Inferior parietal cortex (tissue), 1 donor: ENCODE measurements around the gene STXBP5L.
"Not testable (repeated sequence)": the region's sequence is repeated elsewhere in the genome, so short reads cannot be mapped to it uniquely, and the experiment has no call there.

Source experiments
- DNase-seq: peaks from one replicate; pipeline ENCODE4 v3.0.0-alpha.2; 2016; ENCODE audit errors: extremely low spot score

STXBP5L gene

DNA sequence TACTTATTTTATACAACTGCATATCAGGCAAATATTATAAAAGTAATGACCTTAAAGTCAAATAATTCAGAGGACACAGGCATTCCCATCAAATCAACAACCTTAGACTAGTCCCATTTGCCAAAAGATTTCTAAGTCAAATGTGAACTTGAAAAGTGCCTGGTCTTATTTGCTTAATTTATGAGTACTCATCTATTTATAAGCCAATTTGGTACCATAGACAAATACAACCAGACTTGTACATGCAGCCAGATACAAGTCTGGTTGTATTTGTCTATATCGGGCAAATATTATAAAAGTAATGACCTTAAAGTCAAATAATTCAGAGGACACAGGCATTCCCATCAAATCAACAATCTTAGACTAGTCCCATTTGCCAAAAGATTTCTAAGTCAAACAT lies 322.2 kb downstream of the STXBP5L start:
- not testable (repeated sequence) for DNase-seq

DNA sequence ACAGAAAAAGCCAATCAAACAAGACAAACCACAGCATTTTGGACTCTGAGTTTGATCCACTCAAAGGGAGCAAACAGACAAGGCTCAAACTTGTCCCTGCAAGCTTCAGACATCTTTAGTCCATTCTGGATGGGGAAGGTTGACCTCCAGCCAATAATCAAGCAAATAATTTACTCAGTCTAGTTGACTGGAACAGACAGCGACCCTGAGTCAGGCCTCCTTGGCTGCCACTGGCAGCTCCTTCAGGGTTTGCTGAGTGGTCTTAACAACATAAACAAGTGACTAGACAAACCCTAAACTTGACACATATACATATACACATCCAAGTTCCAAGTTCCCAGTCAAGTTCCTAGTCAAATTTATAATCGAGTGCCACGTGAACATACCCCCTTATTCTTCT lies 323.9 kb downstream of the STXBP5L start:
- DNase-seq: no peak

DNA sequence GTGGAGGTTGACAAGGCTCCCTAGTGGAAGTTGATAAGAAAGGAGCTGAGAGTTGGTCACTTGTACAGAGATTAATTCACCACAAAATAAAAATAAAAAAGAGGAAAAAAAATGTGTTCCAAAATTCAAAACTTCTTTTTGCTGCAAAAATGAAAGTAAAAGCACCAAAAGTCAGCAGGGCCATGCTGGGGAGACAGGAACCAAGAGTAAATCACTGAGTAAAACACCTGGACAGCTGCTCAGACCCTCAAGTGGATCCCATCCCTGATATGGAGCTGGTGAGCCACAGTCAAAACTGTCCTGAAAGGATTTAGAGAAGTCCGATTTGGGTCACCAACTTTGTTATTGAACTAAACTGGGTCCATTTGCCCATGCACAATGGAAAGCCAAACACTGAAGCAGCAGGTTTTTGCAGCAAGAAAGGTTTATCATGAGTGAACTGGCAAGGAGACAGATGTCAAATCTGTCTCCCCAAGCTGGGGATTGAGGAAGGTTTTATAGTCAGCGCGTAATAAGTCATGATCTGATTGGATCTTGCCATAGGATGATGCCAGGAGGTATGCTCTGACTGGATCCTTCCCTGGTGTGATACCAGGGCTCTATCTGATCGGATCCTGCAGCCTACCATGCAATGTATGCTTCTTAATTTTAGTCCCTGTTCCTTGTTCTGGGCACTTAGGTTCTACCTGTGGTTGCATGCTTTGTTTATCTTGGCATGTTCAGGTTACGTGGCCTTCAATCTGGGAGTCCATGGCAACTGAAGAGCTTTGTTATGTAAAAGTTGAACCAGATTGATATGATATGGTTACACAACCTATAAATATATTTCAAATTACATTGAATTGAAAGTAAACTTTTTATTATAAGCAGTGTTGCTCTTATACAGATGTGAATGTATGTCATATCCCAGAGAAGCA lies 324.6 kb downstream of the STXBP5L start:
- DNase-seq: no peak

DNA sequence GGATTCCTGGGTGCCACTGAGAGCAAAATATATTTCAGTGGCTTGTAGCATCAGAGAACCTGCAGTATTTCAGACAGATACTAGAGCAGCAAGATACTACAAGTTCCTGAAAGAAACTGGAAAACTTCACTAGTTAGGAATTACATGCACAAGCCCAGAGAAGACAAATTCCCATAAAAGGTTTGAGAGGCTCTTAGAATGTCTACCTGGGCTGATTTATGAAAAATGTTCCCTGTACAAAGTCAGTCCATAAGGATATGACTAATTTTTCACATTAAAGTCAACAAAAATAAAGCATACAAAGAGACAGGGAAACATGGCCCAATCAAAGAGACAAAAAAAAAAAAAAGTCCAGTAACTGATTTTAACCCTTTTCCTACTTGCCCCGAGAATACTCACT lies 335.2 kb downstream of the STXBP5L start:
- DNase-seq: no peak

DNA sequence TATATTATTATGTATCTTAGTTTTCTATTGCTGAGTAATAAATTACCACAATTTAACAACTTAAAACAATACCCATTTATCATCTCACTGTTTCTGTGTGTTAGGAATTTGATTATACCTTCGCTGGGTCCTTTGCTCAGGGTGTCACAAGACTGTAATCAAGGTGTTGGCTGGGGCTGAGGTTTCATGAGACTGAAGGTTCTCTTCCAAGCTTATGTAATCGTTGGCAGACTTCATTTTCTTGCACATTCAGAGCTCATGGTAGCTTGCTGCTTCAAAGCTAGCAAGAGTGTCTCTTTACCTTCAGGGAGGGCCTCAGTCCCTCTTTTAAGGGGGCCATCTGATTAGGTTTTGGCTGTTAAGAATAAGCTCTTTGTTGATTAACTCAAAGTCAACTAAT lies 344.7 kb downstream of the STXBP5L start:
- no peak for DNase-seq

DNA sequence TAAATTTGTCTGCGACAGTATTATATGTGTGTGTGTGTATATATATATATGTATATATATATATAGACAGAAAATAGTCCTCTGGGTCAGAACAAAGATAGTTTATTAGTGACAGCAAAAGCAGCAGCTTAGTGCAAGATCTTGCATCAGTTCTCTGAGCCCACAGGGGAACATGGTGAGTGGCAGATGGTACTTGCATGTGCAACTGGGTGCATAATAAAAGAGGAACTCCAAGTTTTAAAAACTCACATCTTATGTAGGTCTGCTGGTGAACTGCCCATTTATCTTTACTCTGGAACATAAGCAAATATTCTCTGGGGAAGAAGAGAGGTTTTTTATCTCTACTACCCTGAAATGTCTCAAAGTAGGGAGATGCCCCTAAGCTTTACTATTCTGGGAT lies 361.4 kb downstream of the STXBP5L start:
- DNase-seq: peak; percentile 27

DNA sequence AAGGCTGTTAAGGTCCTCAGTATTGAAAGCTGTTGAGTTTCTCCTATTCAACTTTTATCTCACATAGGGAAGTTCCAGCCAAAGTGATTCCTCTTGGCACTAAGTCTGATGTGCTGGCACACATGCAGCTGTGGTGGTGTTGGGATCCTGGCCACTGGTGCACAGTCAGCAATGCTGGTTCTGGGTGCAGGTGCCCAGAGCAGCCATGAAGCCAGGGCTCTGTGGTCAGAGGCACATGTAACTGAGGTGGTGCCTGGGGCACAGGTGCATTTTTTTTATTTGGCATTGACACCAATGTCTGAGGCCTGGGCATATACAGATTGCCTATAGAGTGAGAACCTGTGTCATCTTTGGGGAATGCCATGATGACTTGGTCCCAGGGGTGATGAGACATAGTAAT lies 366.4 kb downstream of the STXBP5L start:
- DNase-seq: no peak

DNA sequence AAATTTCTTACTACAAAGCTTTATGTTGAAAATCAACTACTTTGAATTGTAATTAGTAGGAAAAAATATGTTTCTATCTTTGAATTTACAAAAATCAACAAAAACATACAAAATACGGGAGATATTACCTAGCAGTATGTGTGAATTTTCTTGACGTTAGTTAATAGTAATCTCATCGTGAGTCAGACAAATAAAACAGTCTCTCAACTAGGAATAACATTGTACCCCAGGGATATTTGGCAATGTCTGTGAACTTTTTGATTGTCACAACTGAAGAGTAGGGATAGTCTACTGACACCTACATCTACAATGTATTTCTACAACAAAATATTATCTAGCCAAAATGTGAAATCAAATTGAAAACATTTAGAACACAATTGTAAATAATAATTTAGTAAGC lies 387.4 kb downstream of the STXBP5L start:
- DNase-seq: no peak

DNA sequence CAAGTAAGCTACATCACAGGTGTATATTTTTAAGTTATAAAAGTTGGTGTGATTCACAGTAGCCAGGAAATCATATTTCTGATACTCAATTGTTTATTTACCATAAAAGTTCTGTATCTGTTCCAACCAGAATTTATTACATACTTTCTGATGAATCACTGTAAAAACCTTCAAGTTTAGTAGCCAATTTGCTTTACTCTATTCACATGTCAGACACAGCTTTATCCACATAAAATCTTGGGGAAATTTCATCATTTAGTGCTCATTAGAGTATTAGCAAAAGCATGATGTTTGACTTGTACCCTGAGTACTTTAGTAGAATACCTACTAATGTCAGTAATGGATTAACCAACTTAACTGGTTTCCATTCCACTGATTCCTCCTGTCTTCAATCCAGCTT lies 388.0 kb downstream of the STXBP5L start:
- no peak for DNase-seq

DNA sequence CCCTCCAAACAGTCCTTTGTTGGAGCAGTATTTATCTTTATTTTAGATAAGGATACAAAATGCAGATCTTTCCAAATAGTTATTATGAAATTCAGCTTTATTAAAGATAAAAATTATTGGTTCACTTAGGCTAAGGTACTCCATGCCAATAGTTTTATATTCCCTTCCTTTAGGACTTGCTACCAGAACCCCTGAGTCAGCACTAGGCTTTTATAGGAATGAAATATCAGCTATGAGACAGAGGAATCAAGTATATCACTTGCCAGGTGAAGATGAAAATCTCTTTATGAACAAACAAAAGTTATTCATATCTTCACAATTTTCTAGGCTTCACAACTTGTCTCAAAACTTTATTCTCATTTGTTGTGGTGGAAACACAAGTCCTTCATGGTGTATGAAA lies 416.3 kb downstream of the STXBP5L start:
- DNase-seq: no peak

DNA sequence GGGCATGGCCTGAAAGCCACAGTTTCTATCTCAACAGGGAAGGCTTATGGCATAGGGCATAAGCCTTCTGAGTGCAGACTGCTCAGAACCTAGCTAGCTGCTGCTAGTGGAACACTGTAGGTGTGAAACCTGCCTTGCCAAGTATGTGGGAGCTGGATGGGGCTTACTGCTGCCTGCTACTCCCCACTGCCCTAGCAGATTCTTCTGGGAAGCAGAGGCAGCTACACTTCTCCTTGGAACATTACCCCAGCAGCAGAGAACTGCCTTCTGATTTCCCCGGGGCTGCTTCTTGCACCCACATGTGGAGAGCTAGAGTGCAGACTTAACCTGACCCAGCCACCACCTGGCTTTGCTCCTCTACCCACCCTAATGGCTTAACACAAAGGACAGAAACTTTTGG lies 422.1 kb downstream of the STXBP5L start:
- peak; percentile 28 for DNase-seq

DNA sequence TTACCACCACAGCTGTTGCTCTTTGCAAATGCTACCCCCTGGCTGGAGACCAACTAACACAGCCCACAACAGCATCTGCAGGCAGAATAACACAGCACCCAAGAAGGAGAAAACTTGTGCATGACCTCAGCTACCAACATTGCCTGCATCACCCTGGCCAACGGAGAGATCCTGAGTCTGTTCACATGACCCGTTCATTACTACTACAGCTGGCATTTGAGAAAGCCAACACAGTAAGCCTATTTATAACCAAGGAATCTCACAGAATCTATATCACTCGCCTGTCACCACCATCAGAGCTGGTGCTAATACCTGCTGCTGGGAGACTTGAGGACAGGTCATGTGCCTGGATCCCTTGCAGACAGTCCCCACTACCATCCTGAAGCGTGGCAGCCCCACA lies 422.6 kb downstream of the STXBP5L start:
- no peak for DNase-seq

DNA sequence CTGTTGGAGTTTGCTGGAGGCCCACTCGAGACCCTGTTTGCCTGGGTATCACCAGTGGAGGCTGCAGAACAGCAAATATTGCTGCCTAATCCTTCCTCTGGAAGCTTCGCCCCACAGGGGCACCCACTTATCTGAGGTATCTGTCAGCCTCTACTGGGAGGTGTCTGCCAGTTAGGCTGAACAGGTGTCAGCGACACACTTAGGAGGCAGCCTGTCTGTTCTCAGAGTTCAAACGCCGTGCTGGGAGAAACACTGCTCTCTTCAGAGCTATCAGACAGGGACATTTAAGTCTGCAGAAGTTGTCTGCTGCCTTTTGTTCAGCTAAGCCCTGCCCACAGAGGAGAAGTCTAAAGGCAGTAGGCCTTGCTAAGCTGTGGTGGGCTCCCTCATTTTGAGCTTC lies 448.0 kb downstream of the STXBP5L start:
- not testable (repeated sequence) for DNase-seq

DNA sequence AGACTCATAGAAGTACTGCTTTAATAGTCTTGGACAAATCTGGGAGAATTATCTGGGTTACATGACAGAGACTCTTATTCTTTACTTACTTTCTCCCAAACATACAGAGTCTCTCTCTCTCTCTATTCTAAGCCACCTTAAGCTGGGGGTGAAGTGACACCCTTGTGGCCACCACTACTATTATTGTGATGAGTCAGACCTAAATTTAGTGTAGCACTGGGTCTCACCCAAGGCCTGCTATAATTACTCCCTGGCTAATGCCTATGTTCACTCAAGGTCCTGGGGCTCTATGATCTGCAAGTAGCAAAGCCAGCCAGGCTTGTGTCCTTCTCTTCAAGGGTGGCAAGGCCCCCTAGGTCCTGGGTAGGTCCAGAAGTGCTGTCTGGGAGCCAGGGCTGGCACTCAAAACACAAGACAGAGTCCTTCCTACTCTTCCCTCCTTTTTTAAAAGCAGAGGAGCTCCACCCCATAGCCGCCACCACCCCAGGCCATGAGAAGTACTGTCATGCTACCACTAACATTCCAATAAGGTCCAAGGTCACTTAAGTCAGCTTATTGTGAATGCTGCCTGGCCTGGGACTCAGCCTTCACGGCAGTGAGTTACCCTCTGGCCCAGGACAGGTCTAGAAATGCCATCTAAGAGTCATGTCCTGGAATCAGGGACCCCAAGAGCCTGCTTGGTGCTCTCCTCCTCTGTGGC lies 454.2 kb downstream of the STXBP5L start:
- no peak for DNase-seq

DNA sequence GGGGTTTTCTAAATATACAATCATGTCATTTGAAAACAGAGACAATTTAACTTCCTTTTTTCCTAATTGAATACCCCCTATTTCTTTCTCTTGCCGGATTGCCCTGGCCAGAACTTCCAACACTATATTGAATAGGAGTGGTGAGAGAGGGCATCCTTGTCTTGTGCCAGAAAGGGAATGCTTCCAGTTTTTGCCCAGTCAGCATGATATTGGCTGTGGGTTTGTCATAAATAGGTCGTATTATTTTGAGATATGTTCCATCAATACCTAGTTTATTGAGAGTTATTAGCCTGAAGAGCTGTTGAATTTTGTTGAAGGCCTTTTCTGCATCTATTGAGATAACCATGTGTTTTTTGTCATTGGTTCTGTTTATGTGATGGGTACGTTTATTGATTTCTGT lies 480.3 kb downstream of the STXBP5L start:
- not testable (repeated sequence) for DNase-seq

DNA sequence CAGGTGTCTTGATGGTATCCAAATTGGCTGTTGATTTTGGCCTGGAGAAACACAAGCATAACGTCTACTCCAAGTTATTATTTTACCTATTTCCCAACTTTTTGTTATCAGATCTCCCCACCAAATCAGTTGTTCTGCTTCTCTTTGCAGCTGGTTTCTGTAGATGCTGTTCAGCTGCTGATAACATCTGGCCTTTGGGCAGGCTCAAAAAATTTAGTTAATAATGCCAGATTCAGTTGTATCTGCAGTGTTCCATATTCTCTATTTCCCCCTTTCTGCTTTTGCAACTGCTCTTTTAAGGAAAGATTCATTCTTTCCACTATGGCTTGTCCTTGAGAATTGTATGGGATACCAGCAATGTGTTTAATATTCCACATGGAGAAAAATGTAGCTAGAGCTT lies 488.0 kb downstream of the STXBP5L start:
- DNase-seq: not testable (repeated sequence)

DNA sequence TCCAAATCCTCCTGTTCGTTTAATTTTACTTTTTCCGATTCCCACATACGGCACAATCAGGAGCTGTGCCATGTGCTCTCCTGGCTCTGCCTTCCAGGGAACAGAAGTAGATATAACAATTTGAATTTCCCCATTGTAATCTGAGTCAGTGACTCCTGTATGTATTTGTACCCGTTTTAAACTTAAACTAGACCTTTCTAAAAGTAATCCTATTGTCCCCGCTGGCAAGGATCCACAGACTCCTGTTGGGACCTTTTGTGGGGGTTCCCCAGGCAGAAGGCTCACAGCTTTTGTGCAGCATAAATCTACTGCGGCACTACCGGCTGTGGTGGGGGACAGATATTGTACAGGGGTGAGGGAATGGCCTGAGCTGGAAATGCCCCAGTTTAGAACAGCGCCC lies 490.0 kb downstream of the STXBP5L start:
- DNase-seq: not testable (repeated sequence)

DNA sequence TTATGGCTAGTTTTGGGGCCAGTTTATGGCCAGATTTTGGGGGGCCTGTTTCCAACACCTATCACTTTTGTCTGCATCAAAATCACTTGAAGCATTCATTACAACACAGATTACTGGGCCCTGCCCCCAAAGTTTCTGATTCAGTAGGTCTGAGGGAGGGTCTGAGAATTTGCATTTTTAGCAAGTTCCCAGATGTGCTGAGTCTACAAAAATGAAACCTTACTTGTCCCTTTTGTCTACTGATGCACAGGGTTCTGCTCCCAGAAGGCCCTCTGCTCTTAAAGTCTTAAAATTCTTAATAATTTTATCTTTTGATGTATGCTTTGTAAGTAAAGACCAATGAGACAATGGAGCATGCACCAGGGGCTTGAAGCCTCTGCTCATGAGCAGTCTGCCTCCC lies 491.8 kb downstream of the STXBP5L start:
- DNase-seq: no peak

DNA sequence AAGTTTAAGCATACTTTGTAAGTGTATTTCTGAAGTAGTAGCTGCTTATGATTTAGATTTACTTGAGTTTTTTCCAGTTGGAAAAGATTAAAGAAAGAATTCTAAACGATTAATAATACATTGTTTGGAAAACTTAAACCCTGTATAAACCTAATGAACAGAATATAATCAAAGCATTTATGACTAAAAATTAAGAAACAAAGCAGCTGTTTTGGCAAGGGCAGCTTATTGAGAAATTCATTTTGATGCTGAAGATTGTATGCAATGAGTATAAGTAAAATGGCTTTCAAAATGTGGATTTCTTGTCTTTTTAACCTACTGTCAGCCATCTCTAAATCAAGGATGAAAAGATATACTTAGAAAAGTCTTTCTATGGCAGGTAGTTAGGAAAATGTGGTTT lies 497.6 kb downstream of the STXBP5L start:
- DNase-seq: no peak

DNA sequence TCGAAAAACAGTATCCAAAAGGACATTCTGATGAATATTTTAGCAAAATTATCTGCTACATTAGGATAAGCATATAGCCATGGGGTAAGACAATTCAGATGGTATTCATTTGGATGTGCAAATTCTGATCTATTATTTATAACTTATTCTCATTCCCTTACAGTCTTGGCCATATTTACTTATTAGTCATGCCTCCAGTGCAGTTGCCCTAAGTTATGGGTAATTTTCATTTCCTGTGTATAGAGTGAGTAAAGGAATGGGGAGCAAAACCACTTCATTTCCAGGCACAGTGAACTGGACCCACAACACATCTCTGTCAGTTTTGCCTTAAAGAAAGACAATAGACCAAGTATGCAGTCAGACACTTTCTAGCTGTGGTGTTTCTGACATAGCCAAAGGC lies 503.5 kb downstream of the STXBP5L start:
- no peak for DNase-seq

DNA sequence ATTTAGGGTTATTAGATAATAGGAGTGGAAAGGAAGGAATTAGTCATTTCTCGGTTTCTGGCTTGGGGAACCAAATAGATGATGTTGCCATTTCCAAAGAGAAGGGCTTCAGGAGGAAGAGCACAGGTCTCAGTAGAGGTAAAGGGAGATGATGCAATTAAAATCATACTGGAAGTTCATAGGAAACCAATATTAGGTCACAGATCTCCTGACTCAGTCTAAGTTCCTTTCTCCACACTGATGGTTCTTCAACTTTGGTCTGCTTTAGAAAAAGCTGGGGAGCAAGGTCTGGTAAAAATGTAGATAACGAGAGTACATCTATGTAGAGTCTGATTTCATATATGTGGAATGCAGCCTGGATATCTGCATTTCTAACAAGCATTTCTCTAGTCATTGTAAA lies 506.9 kb downstream of the STXBP5L start:
- DNase-seq: no peak

DNA sequence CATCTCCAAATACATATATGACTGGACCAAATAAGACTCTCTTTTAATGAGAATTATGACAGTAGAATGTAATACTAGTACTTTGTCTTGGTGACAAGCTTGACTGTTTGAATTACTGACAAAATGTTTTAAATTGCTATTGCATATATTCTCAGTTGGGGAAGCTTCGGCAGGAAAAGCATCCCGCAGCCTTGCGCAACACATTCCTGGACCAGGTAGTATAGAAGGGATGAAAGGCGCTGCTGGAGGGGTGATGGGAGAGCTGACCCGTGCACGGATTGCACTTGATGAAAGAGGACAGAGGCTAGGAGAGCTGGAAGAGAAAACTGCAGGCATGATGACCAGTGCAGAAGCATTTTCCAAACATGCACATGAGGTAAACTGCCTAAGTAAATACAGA lies 510.2 kb downstream of the STXBP5L start:
- no peak for DNase-seq

DNA sequence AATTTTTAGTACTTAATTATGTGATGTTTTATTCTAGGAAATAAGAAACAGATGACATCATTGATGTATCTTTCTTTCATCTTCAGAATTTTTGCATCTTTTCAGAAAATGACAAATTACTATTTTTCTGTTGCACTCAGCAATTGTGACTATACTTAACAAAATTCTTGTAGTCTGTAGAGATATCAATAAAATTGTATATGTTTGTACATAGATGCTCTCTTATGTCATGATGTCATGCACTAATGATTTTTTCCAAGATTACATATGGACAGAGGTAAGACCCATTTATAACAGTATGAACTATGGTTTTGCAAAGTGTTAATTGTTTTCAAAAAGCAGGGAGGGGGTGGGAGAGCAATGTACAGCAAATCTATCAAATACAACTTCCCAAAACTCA lies 516.5 kb downstream of the STXBP5L start:
- DNase-seq: no peak
